HG03565 (cell line): ENCODE measurements around the gene LGI1.

Experiments used
- ATAC-seq: cut with Tn5 transposase; IDR thresholded peaks from one replicate; pipeline ENCODE4 v1.9.1; 2021; ENCODE audit warnings: mild to moderate bottlenecking, moderate library complexity; ENCODE audit not compliant: unreplicated experiment

Gene LGI1

GRCh38 chr10:93754761-93755160 lies 3.0 kb upstream of the LGI1 start:
- no peak for ATAC-seq

DNA sequence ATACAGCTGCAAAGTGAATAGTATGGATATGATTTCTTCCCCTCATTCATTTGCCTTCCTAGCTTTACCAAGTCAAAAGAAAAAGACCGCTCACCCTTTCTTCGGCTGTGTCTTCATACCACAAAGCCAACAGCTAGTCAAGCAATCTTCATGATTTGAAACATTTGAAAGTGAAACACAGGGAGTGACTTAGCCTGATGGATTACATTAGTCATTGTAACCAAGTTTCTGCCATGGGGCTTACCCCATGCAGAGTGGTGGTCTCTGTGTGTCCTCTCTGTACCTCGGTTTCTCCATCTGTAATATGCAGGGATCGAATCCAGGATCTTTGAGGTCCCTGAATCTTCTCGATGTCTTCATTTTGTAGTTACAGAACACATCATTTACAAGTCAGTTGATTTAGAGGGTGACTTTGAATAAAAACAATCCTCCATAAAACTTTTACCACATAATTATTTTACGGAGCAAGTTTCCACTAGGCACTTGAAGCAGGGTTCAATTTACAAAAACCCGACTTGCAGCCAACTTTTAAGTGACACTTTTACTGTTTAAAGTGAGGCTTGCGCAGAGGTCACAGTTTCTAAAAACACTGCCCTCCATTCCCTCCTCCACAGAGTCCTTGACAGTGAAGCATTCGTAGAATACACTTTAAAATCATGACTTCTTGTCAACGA lies 2.2 kb upstream of the LGI1 start:
- no peak for ATAC-seq

DNA sequence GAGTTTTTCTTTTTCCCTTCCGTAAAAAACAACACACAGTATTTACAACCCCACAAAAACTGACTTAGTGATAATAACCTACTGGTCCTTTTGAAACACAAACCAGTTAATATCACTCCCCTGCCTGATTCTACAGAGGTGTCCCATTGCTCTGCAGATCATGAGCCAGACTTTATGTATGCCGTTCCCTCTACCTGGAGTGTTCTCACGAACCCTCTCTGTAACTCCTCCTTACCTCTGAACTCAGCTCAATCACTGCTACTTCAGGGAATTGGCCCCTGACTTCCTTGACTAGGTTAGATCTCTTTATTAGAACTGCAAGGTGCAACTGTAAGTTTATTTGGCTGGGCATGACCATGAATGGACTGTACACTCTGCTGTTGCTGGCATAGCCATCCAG lies 1.6 kb upstream of the LGI1 start:
- ATAC-seq = no peak

DNA sequence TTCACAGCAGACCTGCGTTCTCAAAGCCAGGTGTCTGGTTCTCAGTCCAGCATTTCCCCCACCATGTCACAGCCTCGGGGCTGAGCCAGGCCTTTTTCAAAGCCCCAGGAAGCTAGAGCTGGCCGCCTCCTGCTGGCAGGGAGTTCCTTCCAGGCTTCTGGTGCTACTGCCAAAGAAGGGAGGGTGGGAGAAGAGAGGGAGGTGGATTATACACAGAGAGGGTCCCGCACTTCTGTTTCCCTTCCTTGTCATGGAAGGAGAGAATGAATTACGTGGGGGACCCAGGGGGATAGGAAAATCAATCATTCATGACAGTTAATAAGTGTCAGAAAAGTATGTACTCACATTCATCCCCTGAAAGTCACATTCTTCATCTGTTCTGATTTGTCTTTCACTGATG lies 600 bp upstream of the LGI1 start:
- no peak for ATAC-seq

DNA sequence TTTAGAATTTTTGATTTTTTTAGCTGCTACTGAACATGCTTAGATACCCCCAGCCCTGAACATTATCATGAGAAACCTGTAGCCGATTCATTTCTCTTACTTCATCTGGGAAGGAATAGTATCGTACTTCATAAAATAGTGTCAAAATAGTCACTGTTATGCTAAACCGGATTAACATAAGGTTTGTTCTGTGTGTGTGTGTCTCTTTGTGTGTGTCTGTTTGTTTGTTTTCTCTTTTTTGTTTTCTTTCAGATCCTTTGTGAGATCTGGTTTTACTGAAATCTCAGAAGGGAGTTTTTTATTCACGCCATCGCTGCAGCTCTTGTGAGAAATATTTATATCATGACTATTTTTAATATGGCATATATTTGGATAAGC lies 761 bp downstream of the LGI1 start:
- ATAC-seq = no peak

DNA sequence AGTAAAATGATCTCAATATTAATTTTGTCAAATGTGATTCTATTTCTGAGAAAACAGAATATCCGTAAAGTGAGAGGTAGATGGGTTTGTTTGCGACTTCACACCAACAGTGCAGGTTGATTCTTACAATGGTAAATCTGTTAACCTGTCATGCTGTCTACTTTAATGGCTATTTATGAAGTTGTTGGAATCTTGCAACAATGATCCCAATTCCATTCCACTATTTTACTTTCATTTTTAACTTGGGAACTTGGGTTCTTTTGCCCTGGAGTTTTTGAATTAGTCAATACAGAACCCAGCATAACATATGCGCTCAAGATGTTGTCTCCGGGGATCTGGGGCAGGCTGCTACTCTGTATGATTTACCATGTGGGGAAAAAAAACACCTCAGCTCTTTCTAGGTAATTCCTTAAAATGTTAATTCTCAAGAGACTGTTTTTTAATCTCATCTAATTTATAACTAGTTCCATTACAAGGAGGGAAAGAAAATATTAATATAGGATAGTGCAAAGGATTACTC lies 1.2 kb downstream of the LGI1 start:
- ATAC-seq = no peak

DNA sequence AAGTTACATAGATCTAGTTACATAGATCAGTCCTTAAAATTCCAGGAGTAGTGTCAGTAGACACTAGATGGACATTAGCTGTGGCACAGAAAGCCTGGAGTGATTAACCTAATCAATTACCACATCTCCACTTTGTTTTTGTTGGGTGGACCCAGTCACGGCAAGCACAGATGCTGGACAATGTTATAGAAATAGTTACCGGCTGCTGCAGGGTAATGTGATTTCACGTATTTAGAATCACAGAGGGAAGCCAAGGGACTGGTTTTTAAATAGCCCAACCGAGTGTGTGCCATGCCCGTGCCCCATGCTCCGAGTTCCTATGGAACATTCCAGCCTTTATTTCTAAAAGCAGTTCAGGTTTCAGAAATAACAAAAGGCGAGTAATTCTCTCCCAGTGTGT lies 2.8 kb downstream of the LGI1 start:
- no peak for ATAC-seq

DNA sequence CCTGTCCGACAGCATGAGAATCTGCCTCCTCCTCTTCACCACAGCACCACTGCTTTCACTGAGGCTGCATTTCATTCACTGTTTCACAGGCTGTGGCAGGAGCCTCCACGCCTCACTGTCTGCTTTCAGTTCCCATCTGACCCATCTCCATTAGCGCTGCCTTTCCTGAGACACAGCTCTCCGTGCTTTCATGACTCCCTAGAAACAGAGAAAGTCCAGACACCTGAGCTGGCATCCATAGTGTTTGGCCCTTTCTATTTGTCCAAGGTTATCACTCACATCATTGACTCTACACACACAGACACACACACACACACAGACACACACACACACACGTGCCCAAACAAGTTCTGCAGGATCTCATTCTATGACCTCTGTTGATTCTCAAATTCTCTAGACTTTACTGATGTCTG lies 5.2 kb downstream of the LGI1 start:
- peak; percentile 70 for ATAC-seq

GRCh38 chr10:93766918-93767317 lies 9.2 kb downstream of the LGI1 start:
- ATAC-seq = no peak

DNA sequence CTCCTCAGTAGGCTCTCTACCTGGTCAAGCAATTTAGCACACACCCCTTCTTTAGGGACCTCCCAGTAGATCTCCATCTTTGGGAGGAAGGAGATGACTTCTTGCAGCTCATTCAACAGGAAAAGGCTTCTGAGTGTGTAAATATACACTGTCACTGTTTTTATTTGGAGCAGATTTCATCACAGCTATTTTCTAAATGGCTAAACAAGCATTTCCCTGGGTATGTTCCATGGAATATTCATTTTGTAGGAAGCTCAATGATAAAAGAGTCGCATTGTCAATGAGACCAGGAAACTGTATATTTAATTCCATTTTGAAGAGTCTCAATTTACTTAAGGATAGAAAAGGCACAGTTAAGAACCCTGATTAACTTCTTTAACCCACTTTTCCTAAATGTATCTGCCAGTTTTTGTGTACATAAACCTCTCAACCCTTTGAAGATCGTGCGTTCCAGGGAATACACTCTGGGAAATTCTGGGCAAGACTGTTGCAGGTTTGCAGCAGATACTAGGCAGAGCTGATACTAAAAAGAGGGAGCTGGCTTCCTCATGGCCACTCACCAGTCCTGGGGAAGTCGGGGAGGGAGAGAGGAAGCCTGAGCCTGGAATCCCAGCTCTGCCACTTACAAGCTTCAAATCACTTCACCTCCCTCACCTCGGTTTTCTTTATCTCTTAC lies 10.1 kb downstream of the LGI1 start:
- no peak for ATAC-seq

DNA sequence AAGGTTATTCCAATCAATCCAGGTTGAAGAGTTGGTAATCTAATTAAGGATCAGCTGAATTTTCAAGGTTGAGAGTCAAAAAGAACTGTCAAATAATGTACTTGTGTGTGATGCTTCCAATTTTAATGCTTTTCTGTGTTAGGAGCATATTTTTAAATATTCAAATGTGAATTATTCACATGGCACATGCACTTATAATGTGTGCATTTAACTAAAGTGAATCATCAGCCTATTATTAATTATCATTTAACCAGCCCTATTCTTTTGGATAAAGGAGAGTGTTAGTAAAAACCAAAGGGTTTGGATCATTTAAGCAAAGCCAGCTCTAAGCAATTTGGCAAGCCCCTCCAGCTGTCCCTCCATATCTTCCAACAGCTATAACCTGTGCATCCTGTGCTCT lies 11.2 kb downstream of the LGI1 start:
- no peak for ATAC-seq

GRCh38 chr10:93771354-93771753 lies 13.6 kb downstream of the LGI1 start:
- ATAC-seq = no peak

GRCh38 chr10:93773120-93773519 lies 15.4 kb downstream of the LGI1 start:
- ATAC-seq = no peak

DNA sequence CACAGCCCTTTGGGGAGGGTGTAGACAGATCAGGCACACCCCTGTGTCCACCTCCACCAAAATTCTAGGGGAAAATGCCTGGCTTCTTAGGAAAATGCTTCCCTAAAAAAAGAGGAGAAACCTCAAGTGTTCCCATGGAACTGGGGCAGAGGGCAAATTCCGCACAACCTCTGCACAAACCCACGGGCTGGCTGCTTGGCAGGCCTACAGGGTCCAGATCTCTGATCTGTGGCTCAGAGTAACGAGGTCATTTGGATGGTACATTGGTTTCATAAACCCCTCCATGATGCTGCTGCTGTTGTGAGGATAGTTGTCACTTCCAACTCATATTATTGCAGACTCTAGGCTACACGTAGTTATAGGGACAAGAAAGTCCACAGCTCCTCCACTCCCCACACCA lies 16.0 kb downstream of the LGI1 start:
- no peak for ATAC-seq

- no peak for ATAC-seq
Observed at GRCh38 chr10:93775356-93775755, 17.6 kb downstream of the LGI1 start.

GRCh38 chr10:93777092-93777491 lies 19.4 kb downstream of the LGI1 start:
- ATAC-seq = no peak

GRCh38 chr10:93784059-93784458 lies 26.3 kb downstream of the LGI1 start:
- no peak for ATAC-seq

GRCh38 chr10:93788413-93789208 lies 30.9 kb downstream of the LGI1 start:
- no peak for ATAC-seq

GRCh38 chr10:93790439-93790838 lies 32.7 kb downstream of the LGI1 start:
- ATAC-seq = no peak

GRCh38 chr10:93796167-93796566 lies 38.4 kb downstream of the LGI1 start:
- no peak for ATAC-seq

DNA sequence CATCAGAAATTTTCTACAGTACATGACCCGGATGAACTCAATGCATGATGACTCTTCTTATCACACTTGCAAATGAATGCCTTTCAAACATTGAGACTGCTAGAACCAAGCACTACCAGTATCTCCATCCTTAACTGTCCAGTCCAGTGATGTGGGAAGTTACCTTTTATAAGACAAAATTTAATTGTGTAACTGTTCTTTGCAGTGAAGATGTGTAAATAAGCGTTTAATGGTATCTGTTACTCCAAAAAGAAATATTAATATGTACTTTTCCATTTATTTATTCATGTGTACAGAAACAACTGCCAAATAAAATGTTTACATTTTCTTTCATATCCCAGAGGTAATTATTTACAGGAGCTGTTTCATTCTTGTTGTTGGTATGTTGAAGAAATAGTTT lies 40.1 kb downstream of the LGI1 start:
- ATAC-seq = no peak

DNA sequence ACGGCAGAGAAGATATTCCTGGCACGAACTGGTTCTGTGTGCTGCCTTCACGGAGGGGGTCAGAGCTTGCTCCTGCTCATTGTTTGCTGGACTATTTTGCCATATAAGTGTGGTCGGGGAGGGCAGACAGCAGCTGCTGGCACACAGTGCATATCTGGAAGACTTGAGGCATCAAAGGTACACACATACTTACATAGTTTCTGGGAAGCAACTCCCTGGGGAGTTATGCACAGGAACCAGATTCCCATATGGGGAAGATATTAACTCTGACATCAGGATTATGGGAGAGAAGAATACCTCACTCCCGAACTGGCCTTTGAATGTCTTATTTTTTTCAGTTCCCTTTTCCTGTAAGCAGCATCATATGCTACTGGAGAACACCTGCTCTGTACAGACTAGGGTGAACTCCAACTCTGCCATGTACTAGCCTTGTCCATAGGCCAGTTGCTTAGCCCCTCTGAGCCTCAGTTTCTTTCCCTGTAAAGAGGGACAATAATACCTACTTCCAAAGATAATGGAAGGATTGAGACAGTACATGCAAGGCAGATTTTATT lies 41.5 kb downstream of the LGI1 start:
- no peak for ATAC-seq
